Panc1 (cell line): ENCODE data around the gene IER3. TPM values are rescaled to one million over a fixed set of nuclear protein-coding genes. Genes with fewer than 3 reads are reported as not detected.

ENCODE experiments used
- ATAC-seq: fragments of 200-7000 bp; cut with Tn5 transposase; 2 replicates; pipeline ENCODE4 v1.9.1; 2020; ENCODE audit warnings: mild to moderate bottlenecking, moderate library complexity
- BruUV-seq: library from RNA; stranded (reverse); fragments of 400-500 nt; replicated peaks from 2 replicates; lab custom pipeline; 2021; lab: Mats Ljungman, UMichigan
- CTCF ChIA-PET: fragments of 300-600 bp; sonication (Branson Sonifier 250); formaldehyde crosslinking; loops from one replicate; lab custom pipeline; 2022; ENCODE audit warnings: antibody characterized with exemption; lab: Charles Lee
- POLR2A ChIA-PET: fragments of 300-600 bp; sonication (Branson Sonifier 250); formaldehyde crosslinking; loops from one replicate; lab custom pipeline; 2022; ENCODE audit warnings: antibody characterized with exemption; lab: Charles Lee
- DNase-seq: peaks from one replicate; pipeline ENCODE4 v3.0.0-alpha.2; 2010; ENCODE audit warnings: low read depth, low spot score
- H3K27ac ChIP-seq: 2 replicates; pipeline ENCODE4 v1.5.1; 2011; ENCODE audit warnings: mild to moderate bottlenecking, low read length, inconsistent platforms
- H3K27me3 ChIP-seq: fragments of 200-500 bp; sonication (Bioruptor generic); 2 replicates; pipeline ENCODE4 v1.6.0; 2014; ENCODE audit warnings: low read length, inconsistent platforms; ENCODE audit not compliant: control insufficient read depth, insufficient read depth
- H3K36me3 ChIP-seq: fragments of 200-500 bp; sonication (Bioruptor generic); 2 replicates; pipeline ENCODE4 v1.5.1; 2014; ENCODE audit warnings: inconsistent platforms, mild to moderate bottlenecking, low read length, moderate library complexity; ENCODE audit not compliant: control insufficient read depth, insufficient read depth
- H3K4me1 ChIP-seq: 2 replicates; pipeline ENCODE4 v1.5.1; 2011; ENCODE audit warnings: inconsistent platforms, mild to moderate bottlenecking, low read length, moderate library complexity; ENCODE audit not compliant: control insufficient read depth, insufficient read depth
- H3K4me3 ChIP-seq, 2 experiments: 2 replicates each; pipeline ENCODE4 v1.5.1; 2011 to 2012; ENCODE audit warnings: low read depth in 2 of 2, low read length in 2 of 2, mild to moderate bottlenecking in 2 of 2, inconsistent platforms in 1 of 2, moderate library complexity in 1 of 2
- H3K9me3 ChIP-seq: fragments of 200-500 bp; sonication (Bioruptor generic); 2 replicates; pipeline ENCODE4 v1.5.1; 2014; ENCODE audit warnings: low read depth, mild to moderate bottlenecking, inconsistent platforms, low read length, moderate library complexity; ENCODE audit not compliant: control insufficient read depth, insufficient read depth
- CTCF ChIP-seq: fragments of 450-650 bp; IDR thresholded peaks from 2 replicates; pipeline ENCODE4 v1.5.1; 2017; ENCODE audit warnings: mild to moderate bottlenecking
- POLR2AphosphoS5 ChIP-seq: IDR thresholded peaks from 2 replicates; pipeline ENCODE4 v1.6.1; 2012; ENCODE audit warnings: mild to moderate bottlenecking, low read depth, low read length, moderate library complexity
- REST ChIP-seq, 2 experiments: IDR thresholded peaks; 2 replicates each; pipeline ENCODE4 v1.6.1; 2011 to 2012; ENCODE audit warnings: low read depth in 2 of 2, control low read depth in 1 of 2, low read length in 1 of 2, mild to moderate bottlenecking in 1 of 2, moderate library complexity in 1 of 2; ENCODE audit not compliant: insufficient read depth in 1 of 2
- SIN3A ChIP-seq: IDR thresholded peaks from 2 replicates; pipeline ENCODE4 v1.6.1; 2012; ENCODE audit warnings: low read depth, mild to moderate bottlenecking, low read length, moderate library complexity, borderline replicate concordance; ENCODE audit not compliant: insufficient read depth
- TCF7L2 ChIP-seq: IDR thresholded peaks from 2 replicates; pipeline ENCODE4 v1.6.1; 2011; ENCODE audit warnings: mild to moderate bottlenecking, low read depth, low read length, inconsistent platforms
- in situ Hi-C: cut with HindIII; loops from 2 replicates; pipeline ENCODE4 v1.10.0; 2016; ENCODE audit warnings: low sequenced_read_pairs, low pct_unique_long_range_greater_than_20kb
- intact Hi-C: fragments of 100-400 bp; cut with micrococcal nuclease; formaldehyde crosslinking; loops from one replicate; pipeline ENCODE4 v1.10.0; 2022; ENCODE audit not compliant: unreplicated experiment
- total RNA-seq: library from RNA; stranded (reverse); gene quantifications from one replicate; pipeline ENCODE4 v1.2.1, GENCODE V29; 2021; ENCODE audit not compliant: unreplicated experiment

The IER3 gene
- total RNA-seq, 1 experiment from 2014 or later = 106 TPM

GRCh38 chr6:30742316-30743098 lies 1.8 kb downstream of the IER3 start, which contains the start of gene FLOT1:
TSS of gene FLOT1 (minus strand) at chr6:30742687. CDS start at chr6:30742189, 498 bp downstream.
- Histone ChIP-seq H3K4me1 (peaks cover 39% of the 10 kb centered on the region), H3K27me3 (no peaks in the 10 kb centered on the region), H3K9me3 (no peaks in the 10 kb centered on the region), H3K36me3 (peaks cover 25% of the 10 kb centered on the region), H3K27ac (peak within 1 kb of the TSS; percentile 97), H3K4me3 (peak within 1 kb of the TSS; percentile 81 to 85)
- ChIA-PET POLR2A (interaction anchor here (0.6 to 1.3 kb wide), 5 partner anchors 10 to 76 kb away, joined by 3 to 10 read pairs (median 7); no protein-coding TSS in a partner anchor), CTCF (no interaction called here)
- in situ Hi-C loops (no loop called here), intact Hi-C loops (loop anchor here (5.0 kb wide), 1 partner anchor 40 kb away; no protein-coding TSS in a partner anchor)
- TF ChIP-seq SIN3A (peak; percentile 97), TCF7L2 (no peak), POLR2AphosphoS5 (peak; percentile 91)
- no TSS peak for BruUV-seq
- peak; percentile 85 for DNase-seq
- peak; percentile 80 for ATAC-seq

- peak; percentile 0 for ATAC-seq
- peaks cover 25% of the 10 kb centered on the region for H3K36me3 ChIP-seq
- no peak for DNase-seq
- peak overlapping the region; percentile 90 for H3K27ac ChIP-seq
- POLR2A ChIA-PET = no interaction called here
- no peaks in the 10 kb centered on the region for H3K9me3 ChIP-seq
- in situ Hi-C loops = no loop called here
- TF ChIP-seq CTCF (no peak), TCF7L2 (no peak), SIN3A (0 out of 2 replicates have a peak, but pooled peaks have one; percentile 41), POLR2AphosphoS5 (peak; percentile 30; the same call in 1 of the 2 replicates), REST (IDR thresholded peaks at IDR 0.05; ENCODE audit: insufficient read depth in 1 of 2, low read depth in 2 of 2, low read length in 1 of 2) (no peak)
- no peaks in the 10 kb centered on the region for H3K27me3 ChIP-seq
- H3K4me3 ChIP-seq = peak overlapping the region; percentile 81 to 85
- BruUV-seq = no TSS peak
- peaks cover 36% of the 10 kb centered on the region for H3K4me1 ChIP-seq
- CTCF ChIA-PET = no interaction called here
- intact Hi-C loops = loop anchor here (5.0 kb wide), 1 partner anchor 40 kb away; no protein-coding TSS in a partner anchor
These were observed 2.5 kb downstream of the IER3 start for GRCh38 chr6:30741789-30742315.
